Heart left ventricle (tissue), 16 donors: ENCODE data around the gene PLCB2. TPM values are rescaled to one million over a fixed set of nuclear protein-coding genes. Genes with fewer than 3 reads are reported as not detected.
A peak's percentile ranks its signal among the peaks of the same experiment; 100 is the strongest.

Experiments
- ATAC-seq, 4 donors: fragments of 200-7000 bp; cut with Tn5 transposase; one replicate each; pipeline ENCODE4 v1.9.1; 2020 to 2022; ENCODE audit warnings: moderate library complexity in 4 of 4, mild to moderate bottlenecking in 3 of 4, moderate number of reproducible peaks in 1 of 4
- DNase-seq, 5 donors: peaks; one replicate each; pipeline ENCODE4 v3.0.0-alpha.2; 2020
- H3K27ac ChIP-seq, 12 donors: fragments of 200-600 bp; sonication (generic) in 4 of 12; one replicate each; pipeline versions ENCODE4 v1.5.0 to v1.8.0; 2016 to 2022; ENCODE audit warnings: mild to moderate bottlenecking in 2 of 12
- H3K27me3 ChIP-seq, 9 donors: fragments of 200-600 bp; sonication (generic) in 2 of 9; one replicate each; pipeline versions ENCODE4 v1.5.1 to v1.8.0; 2016 to 2022; ENCODE audit warnings: mild to moderate bottlenecking in 3 of 9
- H3K36me3 ChIP-seq, 9 donors: fragments of 200-600 bp; sonication (generic) in 2 of 9; one replicate each; pipeline versions ENCODE4 v1.5.0 to v1.8.0; 2018 to 2022; ENCODE audit warnings: mild to moderate bottlenecking in 2 of 9
- H3K4me1 ChIP-seq, 12 donors: fragments of 200-600 bp; sonication (generic) in 4 of 12; one replicate each; pipeline versions ENCODE4 v1.5.0 to v1.8.0; 2016 to 2022; ENCODE audit warnings: mild to moderate bottlenecking in 3 of 12
- H3K4me3 ChIP-seq, 12 donors: fragments of 200-600 bp; sonication (generic) in 4 of 12; one replicate each; pipeline versions ENCODE4 v1.5.0 to v1.8.0; 2017 to 2022; ENCODE audit warnings: mild to moderate bottlenecking in 9 of 12, moderate library complexity in 4 of 12
- H3K9me3 ChIP-seq, 12 donors: fragments of 200-600 bp; sonication (generic) in 4 of 12; one replicate each; pipeline versions ENCODE4 v1.5.0 to v1.8.0; 2016 to 2022; ENCODE audit warnings: mild to moderate bottlenecking in 1 of 12
- CTCF ChIP-seq, 12 donors: fragments of 200-600 bp; sonication (generic) in 4 of 12; IDR thresholded peaks; one replicate each; pipeline versions ENCODE4 v1.5.0 to v1.8.0; 2018 to 2022; ENCODE audit warnings: antibody characterized with exemption in 12 of 12, mild to moderate bottlenecking in 5 of 12
- POLR2A ChIP-seq, 2 donors: fragments of 450-650 bp; IDR thresholded peaks; one replicate each; pipeline ENCODE4 v1.6.1; 2017; ENCODE audit warnings: antibody characterized with exemption in 2 of 2, mild to moderate bottlenecking in 2 of 2, moderate library complexity in 2 of 2
- WGBS, 4 donors: extraction: QIAGEN DNeasy Blood & Tissue Kit in 2 of 4; methylation state at CpG; one replicate each; pipeline versions ENCODE4 v1.1.5 to v1.1.7; 2013 to 2018; 5-methylcytosine and 5-hydroxymethylcytosine counted together
- intact Hi-C, 10 donors: fragments of 100-400 bp; cut with DNase I; formaldehyde crosslinking; loops; one replicate each; pipeline versions ENCODE4 v1.11.1 to v1.14.2; 2022
- polyA plus RNA-seq, 2 donors: library from polyadenylated mRNA; stranded (reverse); fragments of 200-250 nt; gene quantifications; one replicate each; pipeline ENCODE4 v1.2.3, GENCODE V29; 2013
- total RNA-seq, 9 donors: library from RNA; depleted of rRNA in 2 of 9; stranded (reverse); fragments of >200 nt in 2 of 9; fragmentation: NEBNext Ultra II Directional in 3 of 9; extraction: Animal tissue kit (Norgen Biotek cat#: 25700) in 3 of 9; gene quantifications; one replicate each; pipeline versions ENCODE4 v1.1.0 to v1.2.4, GENCODE V29; 2016 to 2023
- donor health status: ischemic (EF 13 %, LVEDD 7.1; RV severe dilation, severe dysfunction).
- donor health status: healthy with polysubstance abuse.
- donor health status: DM: no; HTN: yes; CAD: no.
- donor health status: DM: no; HTN: no; CAD: no.
- donor health status: ischemic (EF 25% LVEDD 6.9; RV normal size, moderate dysfunction).
- donor health status: ischemic (EF 25% LVEDD 5.7; RV mildly dilated, moderate dysfunction).
- donor health status: healthy.
- donor health status: DM: yes; HTN: yes; CAD: no.
- donor health status: ischemic (EF 35%, LVEDD 5.7; RV mildly dilated, moderate dysfunction).
- donor health status: nonischemic (EF 11% LVEDD 7.7; RV severe dilation, severe dysfunction).
- donor health status: DM: yes; HTN: yes; CAD: no.
- donor health status: PGD.
- donor health status: ischemic (EF 29% LVEDD 5.4; RV normal size, mild dysfunction).
- donor health status: nonischemic (EF 23%, LVEDD 6.1; RV moderate dilation, normal function).

PLCB2 gene
- total and polyA plus RNA-seq, 11 donors: 1.6 to 46.2 (median 4.8) TPM

GRCh38 chr15:40256638-40257235 lies 51.0 kb downstream of the PLCB2 start:
- no peak overlapping the region for H3K27ac ChIP-seq
- ATAC-seq (no peak), DNase-seq (no peak)
- H3K36me3 ChIP-seq: no peaks in the 10 kb centered on the region
- no peaks in the 10 kb centered on the region for H3K9me3 ChIP-seq
- no peak overlapping the region for H3K4me3 ChIP-seq
- WGBS, 4 donors: 86 to 89% (median 88%) methylated on average over 16 to 17 of the region's 17 CpGs
- no peak for TF ChIP-seq POLR2A (IDR thresholded peaks at IDR 0.05)
- no peak for TF ChIP-seq CTCF (IDR thresholded peaks at IDR 0.05)
- H3K4me1 ChIP-seq: peaks cover 0 to 21% (median 16%) of the 10 kb centered on the region in 12 donors
- peaks cover 0 to 33% (median 3%) of the 10 kb centered on the region in 9 donors for H3K27me3 ChIP-seq
- intact Hi-C loops: no loop called here

- no peaks in the 10 kb centered on the region for H3K36me3 ChIP-seq
- H3K9me3 ChIP-seq: no peaks in the 10 kb centered on the region
- peaks cover 0 to 31% (median 16%) of the 10 kb centered on the region in 12 donors for H3K4me1 ChIP-seq
- H3K27ac ChIP-seq: no peak overlapping the region
- intact Hi-C loops: no loop called here
- ATAC-seq (no peak), DNase-seq (peak in 1 of 5 donors; percentile 20)
- no peak for TF ChIP-seq POLR2A (IDR thresholded peaks at IDR 0.05)
- no peak for TF ChIP-seq CTCF (IDR thresholded peaks at IDR 0.05)
- H3K27me3 ChIP-seq: peaks cover 0 to 33% (median 3%) of the 10 kb centered on the region in 9 donors
- no peak overlapping the region for H3K4me3 ChIP-seq
- WGBS, 4 donors: 82 to 94% (median 89%) methylated on average over 4 of the region's 4 CpGs
Observed at GRCh38 chr15:40255033-40255432, 52.7 kb downstream of the PLCB2 start.

GRCh38 chr15:40254452-40254851 lies 53.3 kb downstream of the PLCB2 start:
- DNase-seq (peak in 1 of 5 donors; percentile 18), ATAC-seq (no peak)
- H3K4me3 ChIP-seq: no peak overlapping the region
- H3K27ac ChIP-seq: no peak overlapping the region
- intact Hi-C loops: no loop called here
- no peaks in the 10 kb centered on the region for H3K36me3 ChIP-seq
- no peaks in the 10 kb centered on the region for H3K9me3 ChIP-seq
- no peak for TF ChIP-seq CTCF (IDR thresholded peaks at IDR 0.05)
- TF ChIP-seq POLR2A (IDR thresholded peaks at IDR 0.05): no peak
- peaks cover 0 to 36% (median 17%) of the 10 kb centered on the region in 12 donors for H3K4me1 ChIP-seq
- H3K27me3 ChIP-seq: peaks cover 0 to 33% (median 3%) of the 10 kb centered on the region in 9 donors
- 97 to 99% (median 98%) methylated on average over 3 of the region's 3 CpGs for WGBS, 4 donors

GRCh38 chr15:40253167-40253790 lies 54.5 kb downstream of the PLCB2 start:
- ATAC-seq (peak in 2 of 4 donors; percentile 18 to 31), DNase-seq (peak in 1 of 5 donors; percentile 62)
- WGBS, 4 donors: 37 to 67% (median 52%) methylated on average over 14 to 28 of the region's 28 CpGs

More at GRCh38 chr15:40253167-40253790, 54.5 kb downstream of the PLCB2 start:
- intact Hi-C loops: no loop called here
- peak overlapping the region in 5 of 12 donors; percentile 8 to 57 (median 13) for H3K27ac ChIP-seq
- H3K4me3 ChIP-seq: peak overlapping the region; percentile 28 to 71 (median 56)
- H3K27me3 ChIP-seq: peaks cover 0 to 33% (median 3%) of the 10 kb centered on the region in 9 donors
- no peaks in the 10 kb centered on the region for H3K9me3 ChIP-seq
- peaks cover 0 to 36% (median 17%) of the 10 kb centered on the region in 12 donors for H3K4me1 ChIP-seq
- TF ChIP-seq CTCF (IDR thresholded peaks at IDR 0.05) (no peak), POLR2A (IDR thresholded peaks at IDR 0.05) (no peak)
- H3K36me3 ChIP-seq: no peaks in the 10 kb centered on the region
